Glutamatergic neuron (in vitro differentiated cells): ENCODE data around the gene LRRC45. TPM values are rescaled to one million over a fixed set of nuclear protein-coding genes. Genes with fewer than 3 reads are reported as not detected.

Source experiments
- DNase-seq: peaks from one replicate; pipeline ENCODE4 v3.0.0; 2022
- H3K27ac Mint-ChIP-seq: one replicate; pipeline ENCODE4 v1.8.0; 2020; ENCODE audit warnings: mild to moderate bottlenecking, mixed read lengths, inconsistent platforms; ENCODE audit not compliant: unreplicated experiment
- H3K27me3 Mint-ChIP-seq: one replicate; pipeline ENCODE4 v1.8.0; 2020; ENCODE audit warnings: mild to moderate bottlenecking, moderate library complexity, mixed read lengths, inconsistent platforms; ENCODE audit not compliant: unreplicated experiment
- H3K36me3 Mint-ChIP-seq: one replicate; pipeline ENCODE4 v1.8.0; 2020; ENCODE audit warnings: mild to moderate bottlenecking, mixed read lengths, inconsistent platforms; ENCODE audit not compliant: unreplicated experiment
- H3K4me1 Mint-ChIP-seq: one replicate; pipeline ENCODE4 v1.8.0; 2020; ENCODE audit warnings: mild to moderate bottlenecking, low read depth, mixed read lengths, inconsistent platforms; ENCODE audit not compliant: unreplicated experiment
- H3K4me3 Mint-ChIP-seq: one replicate; pipeline ENCODE4 v1.8.0; 2020; ENCODE audit warnings: mild to moderate bottlenecking, mixed read lengths, inconsistent platforms; ENCODE audit not compliant: unreplicated experiment
- H3K9me3 Mint-ChIP-seq: one replicate; pipeline ENCODE4 v1.8.0; 2020; ENCODE audit warnings: mild to moderate bottlenecking, moderate library complexity, mixed read lengths, inconsistent platforms; ENCODE audit not compliant: unreplicated experiment
- CTCF ChIP-seq: fragments of 200-600 bp; sonication (generic); IDR thresholded peaks from one replicate; pipeline ENCODE4 v1.5.0; 2021; ENCODE audit not compliant: partially characterized antibody, unreplicated experiment
- total RNA-seq: library from RNA; stranded (reverse); fragmentation: NEBNext Ultra II Directional; extraction: Animal tissue kit (Norgen Biotek cat#: 25700); gene quantifications from one replicate; pipeline ENCODE4 v1.2.1, GENCODE V29; 2021; ENCODE audit not compliant: unreplicated experiment

Gene LRRC45
- total RNA-seq, 1 donor from 2014 or later, result 29.6 TPM

- Mint-ChIP-seq H3K27ac (no peak overlapping the region), H3K27me3 (peaks cover 2% of the 10 kb centered on the region), H3K9me3 (peaks cover 3% of the 10 kb centered on the region), H3K4me1 (peaks cover 15% of the 10 kb centered on the region), H3K4me3 (no peak overlapping the region), H3K36me3 (no peaks in the 10 kb centered on the region)
- no peak for TF ChIP-seq CTCF
- no peak for DNase-seq
Measured at GRCh38 chr17:81998212-81998611, 24.9 kb upstream of the LRRC45 start.

- TF ChIP-seq CTCF, result no peak
- no peak for DNase-seq
- H3K4me1 Mint-ChIP-seq, result peaks cover 10% of the 10 kb centered on the region
- no peaks in the 10 kb centered on the region for H3K9me3 Mint-ChIP-seq
- no peak overlapping the region for H3K4me3 Mint-ChIP-seq
- peaks cover 2% of the 10 kb centered on the region for H3K27me3 Mint-ChIP-seq
- no peak overlapping the region for H3K27ac Mint-ChIP-seq
- H3K36me3 Mint-ChIP-seq, result no peaks in the 10 kb centered on the region
Measured at GRCh38 chr17:81998691-81999438, 24.2 kb upstream of the LRRC45 start.

GRCh38 chr17:81999587-81999975 lies 23.5 kb upstream of the LRRC45 start:
- no peak for DNase-seq
- no peaks in the 10 kb centered on the region for H3K9me3 Mint-ChIP-seq
- TF ChIP-seq CTCF, result no peak
- no peak overlapping the region for H3K4me3 Mint-ChIP-seq
- H3K4me1 Mint-ChIP-seq, result peaks cover 8% of the 10 kb centered on the region
- H3K27me3 Mint-ChIP-seq, result peaks cover 2% of the 10 kb centered on the region
- H3K36me3 Mint-ChIP-seq, result no peaks in the 10 kb centered on the region
- no peak overlapping the region for H3K27ac Mint-ChIP-seq

GRCh38 chr17:81999976-82000802 lies 22.9 kb upstream of the LRRC45 start:
- no peak overlapping the region for H3K27ac Mint-ChIP-seq
- peaks cover 2% of the 10 kb centered on the region for H3K27me3 Mint-ChIP-seq

More at GRCh38 chr17:81999976-82000802, 22.9 kb upstream of the LRRC45 start:
- Mint-ChIP-seq H3K36me3 (no peaks in the 10 kb centered on the region), H3K4me3 (no peak overlapping the region), H3K4me1 (peaks cover 8% of the 10 kb centered on the region), H3K9me3 (no peaks in the 10 kb centered on the region)
- no peak for TF ChIP-seq CTCF
- peak; percentile 18 for DNase-seq
